Endothelial cell of umbilical vein (primary cell): Measurements from ENCODE around the gene CMTM6. TPM values are rescaled to one million over a fixed set of nuclear protein-coding genes. Genes with fewer than 3 reads are reported as not detected.

Source experiments
- BruUV-seq: library from RNA; stranded (reverse); fragments of 400-500 nt; replicated peaks from 2 replicates; lab custom pipeline; 2021; lab: Mats Ljungman, UMichigan
- CTCF ChIA-PET: fragments of 300-600, 350-600 bp; sonication (Branson Sonifier 250); formaldehyde crosslinking; loops from one replicate; lab custom pipeline; 2021; ENCODE audit warnings: antibody characterized with exemption, inconsistent platforms; lab: Charles Lee
- POLR2A ChIA-PET: fragments of 300-600, 350-600 bp; sonication (Branson Sonifier 250); formaldehyde crosslinking; loops from one replicate; lab custom pipeline; 2021; ENCODE audit warnings: antibody characterized with exemption, inconsistent platforms; lab: Charles Lee
- DNase-seq: peaks from one replicate; pipeline ENCODE4 v3.0.0-alpha.2; 2011; ENCODE audit warnings: low read depth, low spot score
- FAIRE-seq: peaks from 2 replicates; lab custom pipeline; 2011; peaks lifted over from hg19 to GRCh38; lab: Jason Lieb, UNC
- H2AFZ ChIP-seq: 2 replicates; pipeline ENCODE4 v1.6.0; 2012; ENCODE audit warnings: low read depth, low read length, control low read depth, inconsistent platforms
- H3K27ac ChIP-seq: 2 replicates; pipeline ENCODE4 v1.5.1; 2011; ENCODE audit warnings: low read depth, mild to moderate bottlenecking, control low read depth, low read length, moderate library complexity; ENCODE audit not compliant: insufficient read depth
- H3K27me3 ChIP-seq, 2 experiments: 2 replicates each; pipeline versions ENCODE4 v1.6.0 to v1.6.1; 2011; ENCODE audit warnings: low read length in 2 of 2, mixed read lengths in 1 of 2; ENCODE audit not compliant: control insufficient read depth in 2 of 2, insufficient read depth in 2 of 2
- H3K36me3 ChIP-seq, 2 experiments: 2 replicates in 1 of 2; 3 replicates in 1 of 2; pipeline ENCODE4 v1.5.1; 2011; ENCODE audit warnings: low read length in 2 of 2, mild to moderate bottlenecking in 1 of 2, moderate library complexity in 1 of 2; ENCODE audit not compliant: control insufficient read depth in 2 of 2, insufficient read depth in 2 of 2; ENCODE audit errors: extremely low read depth in 1 of 2
- H3K4me1 ChIP-seq: 3 replicates; pipeline ENCODE4 v1.5.1; 2011; ENCODE audit warnings: mild to moderate bottlenecking, low read length; ENCODE audit not compliant: control insufficient read depth, insufficient read depth; ENCODE audit errors: extremely low read depth
- H3K4me2 ChIP-seq: 2 replicates; pipeline ENCODE4 v1.6.1; 2011; ENCODE audit warnings: low read length, control low read depth, mixed read lengths; ENCODE audit not compliant: insufficient read depth
- H3K4me3 ChIP-seq, 3 experiments: fragments of 200-600 bp in 1 of 3; sonication (generic), shearing (Covaris generic) in 1 of 3; replicated peaks in 1 of 3; 2 replicates each; pipeline ENCODE4 v1.5.1; 2011 to 2016; ENCODE audit warnings: control low read depth in 3 of 3, low read length in 3 of 3, mild to moderate bottlenecking in 2 of 3, inconsistent platforms in 1 of 3, low read depth in 1 of 3, moderate library complexity in 1 of 3; ENCODE audit not compliant: insufficient read depth in 1 of 3
- H3K79me2 ChIP-seq: 2 replicates; pipeline ENCODE4 v1.6.0; 2012; ENCODE audit warnings: low read length, inconsistent platforms; ENCODE audit not compliant: control insufficient read depth, insufficient read depth
- H3K9ac ChIP-seq: replicated peaks from 2 replicates; pipeline ENCODE3; 2011; ENCODE audit warnings: low read length, control low read depth; ENCODE audit not compliant: insufficient read depth; ENCODE audit errors: extremely low read depth
- H3K9me1 ChIP-seq: replicated peaks from 3 replicates; pipeline ENCODE4 v1.6.0; 2011; ENCODE audit warnings: mild to moderate bottlenecking, low read length; ENCODE audit not compliant: control insufficient read depth, insufficient read depth; ENCODE audit errors: extremely low read depth
- H3K9me3 ChIP-seq: replicated peaks from 2 replicates; pipeline ENCODE4 v1.5.1; 2012; ENCODE audit warnings: low read length, inconsistent platforms; ENCODE audit not compliant: control insufficient read depth, insufficient read depth
- H4K20me1 ChIP-seq: replicated peaks from 2 replicates; pipeline ENCODE3; 2011; ENCODE audit warnings: mild to moderate bottlenecking, low read length; ENCODE audit not compliant: control insufficient read depth, insufficient read depth; ENCODE audit errors: extremely low read depth
- CTCF ChIP-seq, 2 donors: IDR thresholded peaks; 1 replicate in 1 of 2; 2 replicates in 1 of 2; pipeline ENCODE4 v1.5.1; 2011; ENCODE audit warnings: low read length in 2 of 2, mild to moderate bottlenecking in 2 of 2, moderate library complexity in 2 of 2, control low read depth in 1 of 2, inconsistent platforms in 1 of 2, low read depth in 1 of 2; ENCODE audit not compliant: insufficient read depth in 1 of 2; ENCODE audit errors: extremely low read depth in 1 of 2
- EZH2 ChIP-seq: IDR thresholded peaks from 2 replicates; pipeline ENCODE4 v1.6.1; 2012; ENCODE audit warnings: borderline replicate concordance, low read depth, mild to moderate bottlenecking, moderate library complexity, low read length, inconsistent platforms; ENCODE audit not compliant: severe bottlenecking
- FOS ChIP-seq: IDR thresholded peaks from 2 replicates; pipeline ENCODE4 v1.6.1; 2011; ENCODE audit warnings: mild to moderate bottlenecking, low read length, moderate library complexity, borderline replicate concordance; ENCODE audit not compliant: insufficient read depth
- GATA2 ChIP-seq: IDR thresholded peaks from 2 replicates; pipeline ENCODE4 v1.7.0; 2011; ENCODE audit warnings: low read depth, mild to moderate bottlenecking, moderate library complexity, mixed read lengths, low read length; ENCODE audit not compliant: insufficient read length, insufficient read depth
- JUN ChIP-seq: IDR thresholded peaks from 2 replicates; pipeline ENCODE4 v1.6.1; 2011; ENCODE audit warnings: borderline replicate concordance, low read depth; ENCODE audit not compliant: insufficient read length, insufficient read depth
- MAX ChIP-seq: IDR thresholded peaks from 2 replicates; pipeline ENCODE4 v1.6.1; 2011; ENCODE audit not compliant: insufficient read depth, insufficient read length
- MYC ChIP-seq: IDR thresholded peaks from one replicate; pipeline ENCODE4 v1.6.1; 2011; ENCODE audit warnings: mild to moderate bottlenecking, low read depth, low read length
- POLR2A ChIP-seq: IDR thresholded peaks from 2 replicates; pipeline ENCODE4 v1.6.1; 2012; ENCODE audit warnings: low read depth, mild to moderate bottlenecking, control low read depth, low read length
- POLR2AphosphoS5 ChIP-seq: IDR thresholded peaks from 2 replicates; pipeline ENCODE4 v1.6.1; 2012; ENCODE audit warnings: low read depth, mild to moderate bottlenecking, control low read depth, low read length, moderate library complexity; ENCODE audit not compliant: insufficient read depth
- dilution Hi-C: fragments of 300-500 bp; cut with MboI; formaldehyde crosslinking; loops from one replicate; pipeline ENCODE4 v1.15.0; 2019; ENCODE audit warnings: low sequenced_read_pairs; ENCODE audit not compliant: extremely low pct_ligation_motif_present
- intact Hi-C: fragments of 100-400 bp; cut with micrococcal nuclease; formaldehyde crosslinking; loops from one replicate; pipeline ENCODE4 v1.10.0; 2022
- polyA plus RNA-seq, 4 experiments: library from polyadenylated mRNA; depleted of rRNA in 3 of 4; stranded (reverse) in 3 of 4; unstranded in 1 of 4; fragments of >200 nt; gene quantifications; 2 replicates each; pipeline versions ENCODE4 v1.2.1 to v1.2.3, GENCODE V29; 2011 to 2012; ENCODE audit warnings: missing spikeins in 1 of 4
- total RNA-seq: library from RNA; stranded (reverse); gene quantifications from 2 replicates; pipeline ENCODE4 v1.2.3, GENCODE V29; 2021

The CMTM6 gene
- total and polyA plus RNA-seq, 2 donors (not counting 3 experiments of a cell fraction or from before 2014, with no cell fraction given), result 38.0 to 56.3 TPM

- no peak overlapping the region for H3K9ac ChIP-seq
- H3K4me3 ChIP-seq, result no peak overlapping the region
- no TSS peak for BruUV-seq
- H3K4me2 ChIP-seq, result no peak overlapping the region
- dilution Hi-C loops (no loop called here), intact Hi-C loops (no loop called here)
- H4K20me1 ChIP-seq, result no peaks in the 10 kb centered on the region
- H3K4me1 ChIP-seq, result peaks cover 3% of the 10 kb centered on the region
- POLR2A ChIA-PET, result no interaction called here
- DNase-seq (no peak), FAIRE-seq (no peak)
- no peaks in the 10 kb centered on the region for H3K27me3 ChIP-seq
- no peak overlapping the region for H2AFZ ChIP-seq
- H3K9me3 ChIP-seq, result no peaks in the 10 kb centered on the region
- no peaks in the 10 kb centered on the region for H3K9me1 ChIP-seq
- peaks cover 7% of the 10 kb centered on the region for H3K79me2 ChIP-seq
- no peaks in the 10 kb centered on the region for H3K36me3 ChIP-seq
- no peak overlapping the region for H3K27ac ChIP-seq
- TF ChIP-seq GATA2 (no peak), MAX (no peak), POLR2AphosphoS5 (no peak), POLR2A (no peak), JUN (no peak), EZH2 (no peak), MYC (no peak), FOS (no peak), CTCF (IDR thresholded peaks at IDR 0.05; ENCODE audit: extremely low read depth in 1 of 2, insufficient read depth in 1 of 2, low read depth in 1 of 2, low read length in 2 of 2) (no peak)
- CTCF ChIA-PET, result interaction anchor here (0.6 to 2.1 kb wide), 4 partner anchors 10 to 157 kb away, joined by 3 to 5 read pairs (median 4); no protein-coding TSS in a partner anchor
These were observed 3.8 kb upstream of the CMTM6 start for GRCh38 chr3:32506466-32506865.
